GM12878 (cell line): Measurements from ENCODE around the gene ABHD17A. TPM values are rescaled to one million over a fixed set of nuclear protein-coding genes. Genes with fewer than 3 reads are reported as not detected.

Source experiments
- ATAC-seq: fragments of 200-7000 bp; cut with Tn5 transposase; 3 replicates; pipeline ENCODE4 v1.9.1; 2020; ENCODE audit warnings: mild to moderate bottlenecking, moderate library complexity
- BruUV-seq: library from RNA; stranded (reverse); fragments of 400-500 nt; replicated peaks from 2 replicates; lab custom pipeline; 2021; lab: Mats Ljungman, UMichigan
- CTCF ChIA-PET: fragments of 300-600 bp; sonication (Branson Sonifier 250); formaldehyde crosslinking; extraction: SDS; loops from one replicate; lab custom pipeline; 2021; ENCODE audit warnings: inconsistent platforms; lab: Yijun Ruan, JAX
- POLR2A ChIA-PET: fragments of 350-600 bp; formaldehyde crosslinking; extraction: SDS; loops from one replicate; lab custom pipeline; 2021; ENCODE audit warnings: inconsistent platforms; lab: Charles Lee
- RAD21 ChIA-PET: fragments of 300-600 bp; sonication (Branson Sonifier 250); formaldehyde crosslinking; loops from one replicate; lab custom pipeline; 2023; ENCODE audit warnings: antibody characterized with exemption; ENCODE audit not compliant: unreplicated experiment; lab: Charles Lee
- SMC1A ChIA-PET: fragments of 300-600 bp; sonication (Branson Sonifier 250); formaldehyde crosslinking; loops from one replicate; lab custom pipeline; 2023; ENCODE audit not compliant: unreplicated experiment, uncharacterized antibody; lab: Charles Lee
- DNase-seq: peaks from one replicate; pipeline ENCODE4 v3.0.0-alpha.2; 2011; ENCODE audit warnings: low read depth, low spot score
- FAIRE-seq: peaks from 3 replicates; lab custom pipeline; 2011; peaks lifted over from hg19 to GRCh38; lab: Jason Lieb, UNC
- H2AFZ ChIP-seq: 2 replicates; pipeline ENCODE4 v1.6.0; 2011; ENCODE audit warnings: low read depth, low read length, control low read depth; ENCODE audit not compliant: control insufficient read depth
- H3K27ac ChIP-seq: 2 replicates; pipeline ENCODE4 v1.5.1; 2011; ENCODE audit warnings: control low read depth; ENCODE audit not compliant: control insufficient read depth, insufficient read depth
- H3K27me3 ChIP-seq, 2 experiments: replicated peaks in 1 of 2; 2 replicates each; pipeline versions ENCODE4 v1.6.0 to v1.6.1; 2011; ENCODE audit warnings: low read length in 1 of 2; ENCODE audit not compliant: control insufficient read depth in 2 of 2, insufficient read depth in 2 of 2
- H3K36me3 ChIP-seq, 2 experiments: 2 replicates each; pipeline ENCODE4 v1.5.1; 2011; ENCODE audit warnings: low read length in 1 of 2; ENCODE audit not compliant: control insufficient read depth in 2 of 2, insufficient read depth in 2 of 2
- H3K4me1 ChIP-seq: 2 replicates; pipeline ENCODE4 v1.6.1; 2011; ENCODE audit warnings: mild to moderate bottlenecking, low read length, moderate library complexity, mixed read lengths; ENCODE audit not compliant: control insufficient read depth, insufficient read depth
- H3K4me2 ChIP-seq: 2 replicates; pipeline ENCODE4 v1.6.0; 2011; ENCODE audit warnings: control low read depth; ENCODE audit not compliant: control insufficient read depth, insufficient read depth
- H3K4me3 ChIP-seq: fragments of 200-600 bp; sonication (generic); 2 replicates; pipeline ENCODE4 v1.5.1; 2016
- H3K79me2 ChIP-seq: 2 replicates; pipeline ENCODE4 v1.6.0; 2011; ENCODE audit warnings: low read length; ENCODE audit not compliant: control insufficient read depth, insufficient read depth
- H3K9ac ChIP-seq: 2 replicates; pipeline ENCODE4 v1.8.0; 2011; ENCODE audit warnings: low read length, control low read depth, mixed read lengths; ENCODE audit not compliant: control insufficient read depth, insufficient read depth
- H3K9me3 ChIP-seq: replicated peaks from 3 replicates; pipeline ENCODE4 v1.5.1; 2011; ENCODE audit warnings: mild to moderate bottlenecking, low read length; ENCODE audit not compliant: control insufficient read depth, insufficient read depth
- H4K20me1 ChIP-seq: 2 replicates; pipeline ENCODE4 v1.6.0; 2011; ENCODE audit not compliant: control insufficient read depth, insufficient read depth
- POLR2A ChIP-seq: IDR thresholded peaks from 2 replicates; pipeline ENCODE4 v1.6.1; 2011; ENCODE audit warnings: low read depth, mild to moderate bottlenecking, low read length
- SIN3A ChIP-seq: IDR thresholded peaks from 2 replicates; pipeline ENCODE4 v1.6.1; 2012; ENCODE audit warnings: low read depth, low read length, improper control_type of control experiment
- ZNF622 ChIP-seq: fragments of 450-650 bp; IDR thresholded peaks from 2 replicates; pipeline ENCODE4 v1.6.1; 2017; ENCODE audit warnings: mild to moderate bottlenecking, inconsistent platforms
- WGBS: methylation state at CpG from one replicate; pipeline ENCODE4 v1.1.6; 2016; ENCODE audit warnings: low lambda C conversion rate; ENCODE audit not compliant: insufficient replicate concordance, insufficient coverage; ENCODE audit errors: missing lambda C conversion rate; 5-methylcytosine and 5-hydroxymethylcytosine counted together
- in situ Hi-C: fragments of 300-500 bp; cut with MboI; formaldehyde crosslinking; loops from 9 replicates; pipeline ENCODE4 v1.14.3; 2018; ENCODE audit warnings: mixed read lengths
- intact Hi-C: fragments of 100-400 bp; cut with micrococcal nuclease; formaldehyde crosslinking; loops from one replicate; pipeline ENCODE4 v1.14.2; 2022; ENCODE audit not compliant: unreplicated experiment
- polyA plus RNA-seq, 11 experiments: library from polyadenylated mRNA; depleted of rRNA in 4 of 11; unstranded in 6 of 11; stranded (reverse) in 5 of 11; fragments of >200 nt; fragmentation: Nextera tagmentation in 4 of 11; fragmentation: Illumina TruSeq in 1 of 11; extraction: Ambion mirVana in 4 of 11; extraction: Trizol in 1 of 11; gene quantifications; 1 replicate in 1 of 11; 2 replicates in 10 of 11; pipeline versions ENCODE4 v1.2.1 to v1.2.3, GENCODE V29; 2011 to 2016; ENCODE audit warnings: inconsistent platforms in 2 of 11, missing spikeins in 2 of 11, low read depth in 1 of 11
- total RNA-seq, 4 experiments: library from RNA; depleted of rRNA in 3 of 4; stranded (reverse); fragments of >200 nt in 3 of 4; fragmentation: Illumina TruSeq in 1 of 4; extraction: Trizol in 1 of 4; gene quantifications; 2 replicates each; pipeline versions ENCODE4 v1.2.1 to v1.2.3, GENCODE V29; 2013 to 2021
- TF ChIP-seq, protein P1 (sequence below): fragments of 450-650 bp; IDR thresholded peaks from 2 replicates; pipeline ENCODE4 v1.6.1; 2016; ENCODE audit warnings: mild to moderate bottlenecking, moderate library complexity, borderline replicate concordance
- TF ChIP-seq, protein P2 (sequence below): fragments of 450-650 bp; conservative IDR thresholded peaks from 2 replicates; pipeline ENCODE4 v1.6.1; 2017; ENCODE audit warnings: mild to moderate bottlenecking, moderate library complexity
- TF ChIP-seq, protein P3 (sequence below): fragments of 450-650 bp; IDR thresholded peaks from 2 replicates; pipeline ENCODE4 v1.6.1; 2017; ENCODE audit warnings: borderline replicate concordance

The ABHD17A gene
- total and polyA plus RNA-seq, 10 of the 15 experiments (the other 5 are each of a cell fraction or from before 2014, with no cell fraction given): 0.13 to 126 (median 28.8) TPM; not detected in 1

DNA sequence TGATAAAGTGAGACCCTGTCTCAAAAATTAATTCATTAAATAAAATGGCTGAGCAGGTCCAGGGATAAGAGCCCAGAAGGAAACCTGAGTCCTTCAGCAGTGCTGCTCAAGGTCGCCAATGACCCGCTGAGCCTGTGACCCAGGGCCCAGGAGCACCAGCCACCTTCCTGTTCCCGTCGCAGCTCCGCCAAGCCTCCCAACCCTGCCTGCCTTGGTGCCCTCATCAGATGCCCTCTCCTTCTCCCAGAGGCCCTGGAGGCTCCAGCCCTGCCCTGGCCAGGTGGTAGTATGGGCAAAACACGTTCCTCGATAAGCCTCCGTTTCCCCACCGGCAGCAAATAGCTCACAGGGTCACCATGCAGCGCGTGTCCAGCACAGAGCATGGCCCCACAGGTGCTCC is 39.7 kb downstream of the ABHD17A start (continued):
- TF ChIP-seq, protein P1, sequence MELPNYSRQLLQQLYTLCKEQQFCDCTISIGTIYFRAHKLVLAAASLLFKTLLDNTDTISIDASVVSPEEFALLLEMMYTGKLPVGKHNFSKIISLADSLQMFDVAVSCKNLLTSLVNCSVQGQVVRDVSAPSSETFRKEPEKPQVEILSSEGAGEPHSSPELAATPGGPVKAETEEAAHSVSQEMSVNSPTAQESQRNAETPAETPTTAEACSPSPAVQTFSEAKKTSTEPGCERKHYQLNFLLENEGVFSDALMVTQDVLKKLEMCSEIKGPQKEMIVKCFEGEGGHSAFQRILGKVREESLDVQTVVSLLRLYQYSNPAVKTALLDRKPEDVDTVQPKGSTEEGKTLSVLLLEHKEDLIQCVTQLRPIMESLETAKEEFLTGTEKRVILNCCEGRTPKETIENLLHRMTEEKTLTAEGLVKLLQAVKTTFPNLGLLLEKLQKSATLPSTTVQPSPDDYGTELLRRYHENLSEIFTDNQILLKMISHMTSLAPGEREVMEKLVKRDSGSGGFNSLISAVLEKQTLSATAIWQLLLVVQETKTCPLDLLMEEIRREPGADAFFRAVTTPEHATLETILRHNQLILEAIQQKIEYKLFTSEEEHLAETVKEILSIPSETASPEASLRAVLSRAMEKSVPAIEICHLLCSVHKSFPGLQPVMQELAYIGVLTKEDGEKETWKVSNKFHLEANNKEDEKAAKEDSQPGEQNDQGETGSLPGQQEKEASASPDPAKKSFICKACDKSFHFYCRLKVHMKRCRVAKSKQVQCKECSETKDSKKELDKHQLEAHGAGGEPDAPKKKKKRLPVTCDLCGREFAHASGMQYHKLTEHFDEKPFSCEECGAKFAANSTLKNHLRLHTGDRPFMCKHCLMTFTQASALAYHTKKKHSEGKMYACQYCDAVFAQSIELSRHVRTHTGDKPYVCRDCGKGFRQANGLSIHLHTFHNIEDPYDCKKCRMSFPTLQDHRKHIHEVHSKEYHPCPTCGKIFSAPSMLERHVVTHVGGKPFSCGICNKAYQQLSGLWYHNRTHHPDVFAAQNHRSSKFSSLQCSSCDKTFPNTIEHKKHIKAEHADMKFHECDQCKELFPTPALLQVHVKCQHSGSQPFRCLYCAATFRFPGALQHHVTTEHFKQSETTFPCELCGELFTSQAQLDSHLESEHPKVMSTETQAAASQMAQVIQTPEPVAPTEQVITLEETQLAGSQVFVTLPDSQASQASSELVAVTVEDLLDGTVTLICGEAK: no peak
- TF ChIP-seq POLR2A: peak; percentile 48; the same call in 1 of the 2 replicates

DNA sequence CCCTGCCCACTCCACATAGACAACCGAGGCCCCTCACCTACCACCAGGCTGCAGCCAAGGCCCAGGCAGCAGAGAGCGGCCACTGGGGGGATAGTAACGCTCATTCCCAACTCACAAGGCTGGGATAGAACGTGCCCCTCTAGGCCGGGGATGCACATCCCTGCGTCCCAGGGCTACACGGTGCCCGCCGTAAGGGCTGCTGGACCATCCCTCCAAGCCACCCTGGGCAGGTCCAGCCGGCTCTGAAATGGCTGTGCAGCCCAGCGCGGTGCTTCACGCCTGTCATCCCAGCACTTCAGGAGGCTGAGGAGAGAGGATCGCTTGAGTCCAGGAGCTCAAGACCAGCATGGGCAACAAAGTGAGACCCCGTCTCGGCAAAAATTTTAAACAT is 40.2 kb downstream of the ABHD17A start:
- POLR2A ChIA-PET: no interaction called here
- no TSS peak for BruUV-seq
- Histone ChIP-seq H3K9me3 (no peaks in the 10 kb centered on the region), H3K4me3 (no peak overlapping the region), H3K27me3 (no peaks in the 10 kb centered on the region), H3K27ac (no peak overlapping the region), H2AFZ (no peak overlapping the region), H3K4me2 (no peak overlapping the region), H3K79me2 (peaks cover 65% of the 10 kb centered on the region), H3K36me3 (peaks cover 0 to 5% of the 10 kb centered on the region in 2 experiments; a peak in 3 of 4 replicates), H3K4me1 (peaks cover 19% of the 10 kb centered on the region), H3K9ac (no peak overlapping the region), H4K20me1 (peaks cover 3% of the 10 kb centered on the region; the same call in 1 of the 2 replicates)
- WGBS: 98% methylated on average over 16 of the region's 16 CpGs
- no peak for DNase-seq
- ATAC-seq: no peak
- no peak for FAIRE-seq
- intact Hi-C loops: no loop called here
- in situ Hi-C loops: no loop called here
- TF ChIP-seq ZNF622 (no peak), SIN3A (no peak)
- TF ChIP-seq, protein P2, sequence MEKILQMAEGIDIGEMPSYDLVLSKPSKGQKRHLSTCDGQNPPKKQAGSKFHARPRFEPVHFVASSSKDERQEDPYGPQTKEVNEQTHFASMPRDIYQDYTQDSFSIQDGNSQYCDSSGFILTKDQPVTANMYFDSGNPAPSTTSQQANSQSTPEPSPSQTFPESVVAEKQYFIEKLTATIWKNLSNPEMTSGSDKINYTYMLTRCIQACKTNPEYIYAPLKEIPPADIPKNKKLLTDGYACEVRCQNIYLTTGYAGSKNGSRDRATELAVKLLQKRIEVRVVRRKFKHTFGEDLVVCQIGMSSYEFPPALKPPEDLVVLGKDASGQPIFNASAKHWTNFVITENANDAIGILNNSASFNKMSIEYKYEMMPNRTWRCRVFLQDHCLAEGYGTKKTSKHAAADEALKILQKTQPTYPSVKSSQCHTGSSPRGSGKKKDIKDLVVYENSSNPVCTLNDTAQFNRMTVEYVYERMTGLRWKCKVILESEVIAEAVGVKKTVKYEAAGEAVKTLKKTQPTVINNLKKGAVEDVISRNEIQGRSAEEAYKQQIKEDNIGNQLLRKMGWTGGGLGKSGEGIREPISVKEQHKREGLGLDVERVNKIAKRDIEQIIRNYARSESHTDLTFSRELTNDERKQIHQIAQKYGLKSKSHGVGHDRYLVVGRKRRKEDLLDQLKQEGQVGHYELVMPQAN: no peak
- TF ChIP-seq, protein P3, sequence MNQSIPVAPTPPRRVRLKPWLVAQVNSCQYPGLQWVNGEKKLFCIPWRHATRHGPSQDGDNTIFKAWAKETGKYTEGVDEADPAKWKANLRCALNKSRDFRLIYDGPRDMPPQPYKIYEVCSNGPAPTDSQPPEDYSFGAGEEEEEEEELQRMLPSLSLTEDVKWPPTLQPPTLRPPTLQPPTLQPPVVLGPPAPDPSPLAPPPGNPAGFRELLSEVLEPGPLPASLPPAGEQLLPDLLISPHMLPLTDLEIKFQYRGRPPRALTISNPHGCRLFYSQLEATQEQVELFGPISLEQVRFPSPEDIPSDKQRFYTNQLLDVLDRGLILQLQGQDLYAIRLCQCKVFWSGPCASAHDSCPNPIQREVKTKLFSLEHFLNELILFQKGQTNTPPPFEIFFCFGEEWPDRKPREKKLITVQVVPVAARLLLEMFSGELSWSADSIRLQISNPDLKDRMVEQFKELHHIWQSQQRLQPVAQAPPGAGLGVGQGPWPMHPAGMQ: no peak
- CTCF ChIA-PET: no interaction called here
- SMC1A ChIA-PET: interaction anchor here (1.0 kb wide), 1 partner anchor 186 kb away, joined by 3 read pairs; no protein-coding TSS in a partner anchor
- RAD21 ChIA-PET: no interaction called here
